ENCODE data around the gene MICAL3.
"Not testable (repeated sequence)": the region's sequence is repeated elsewhere in the genome, so short reads cannot be mapped to it uniquely, and the experiment has no call there.

The MICAL3 gene

DNA sequence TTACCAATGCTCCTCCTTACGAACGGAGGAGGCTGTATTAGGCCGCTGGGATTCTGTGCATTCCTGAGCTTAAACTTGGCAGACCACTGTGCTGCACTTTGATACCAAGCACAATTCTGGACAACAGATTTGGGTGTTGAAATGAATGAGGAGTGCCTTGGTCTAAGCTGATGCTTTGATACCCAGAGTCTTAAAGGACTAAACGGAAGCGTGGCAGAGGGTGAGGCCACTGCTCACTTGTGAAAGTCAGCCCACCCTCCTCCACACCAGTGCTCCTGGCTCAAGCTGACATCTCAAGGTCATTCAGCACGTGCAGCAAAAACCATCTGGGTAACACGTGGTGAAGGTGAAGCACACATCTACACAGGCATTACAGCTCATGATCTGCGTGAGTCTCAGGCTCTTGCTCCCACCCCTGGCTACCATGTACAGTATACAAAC, 85.9 kb downstream of the MICAL3 start:
- TF ChIP-seq, protein P1, sequence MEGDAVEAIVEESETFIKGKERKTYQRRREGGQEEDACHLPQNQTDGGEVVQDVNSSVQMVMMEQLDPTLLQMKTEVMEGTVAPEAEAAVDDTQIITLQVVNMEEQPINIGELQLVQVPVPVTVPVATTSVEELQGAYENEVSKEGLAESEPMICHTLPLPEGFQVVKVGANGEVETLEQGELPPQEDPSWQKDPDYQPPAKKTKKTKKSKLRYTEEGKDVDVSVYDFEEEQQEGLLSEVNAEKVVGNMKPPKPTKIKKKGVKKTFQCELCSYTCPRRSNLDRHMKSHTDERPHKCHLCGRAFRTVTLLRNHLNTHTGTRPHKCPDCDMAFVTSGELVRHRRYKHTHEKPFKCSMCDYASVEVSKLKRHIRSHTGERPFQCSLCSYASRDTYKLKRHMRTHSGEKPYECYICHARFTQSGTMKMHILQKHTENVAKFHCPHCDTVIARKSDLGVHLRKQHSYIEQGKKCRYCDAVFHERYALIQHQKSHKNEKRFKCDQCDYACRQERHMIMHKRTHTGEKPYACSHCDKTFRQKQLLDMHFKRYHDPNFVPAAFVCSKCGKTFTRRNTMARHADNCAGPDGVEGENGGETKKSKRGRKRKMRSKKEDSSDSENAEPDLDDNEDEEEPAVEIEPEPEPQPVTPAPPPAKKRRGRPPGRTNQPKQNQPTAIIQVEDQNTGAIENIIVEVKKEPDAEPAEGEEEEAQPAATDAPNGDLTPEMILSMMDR (IDR thresholded peaks at IDR 0.05; ENCODE audit: low read depth, low read length), result no peak
- no peak for DNase-seq
- H3K4me1 ChIP-seq, result peaks cover 30% of the 10 kb centered on the region
- H3K4me3 ChIP-seq (ENCODE audit: low read depth, low read length), result no peak overlapping the region
- H3K9me3 ChIP-seq, result no peaks in the 10 kb centered on the region
- H3K36me3 ChIP-seq, result no peaks in the 10 kb centered on the region; the same call in 1 of the 2 replicates
- no peaks in the 10 kb centered on the region for H3K27me3 ChIP-seq

DNA sequence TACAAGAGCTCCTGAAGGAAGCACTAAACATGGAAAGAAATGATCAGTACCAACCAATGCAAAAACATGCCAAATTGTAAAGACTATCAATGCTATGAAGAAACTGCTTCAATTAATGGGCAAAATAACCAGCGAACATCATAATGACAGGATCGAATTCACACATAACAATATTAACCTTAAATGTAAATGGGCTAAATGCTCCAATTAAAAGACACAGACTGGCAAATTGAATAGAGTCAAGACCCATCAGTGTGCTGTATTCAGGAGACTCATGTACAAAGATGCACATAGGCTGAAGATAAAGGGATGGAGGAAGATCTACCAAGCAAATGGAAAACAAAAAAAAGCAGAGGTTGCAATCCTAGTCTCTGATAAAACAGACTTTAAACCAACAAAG, 91.9 kb downstream of the MICAL3 start:
- not testable (repeated sequence) for DNase-seq; H3K36me3 ChIP-seq; H3K4me1 ChIP-seq; H3K9me3 ChIP-seq; H3K4me3 ChIP-seq (ENCODE audit: low read depth, low read length); H3K27me3 ChIP-seq

DNA sequence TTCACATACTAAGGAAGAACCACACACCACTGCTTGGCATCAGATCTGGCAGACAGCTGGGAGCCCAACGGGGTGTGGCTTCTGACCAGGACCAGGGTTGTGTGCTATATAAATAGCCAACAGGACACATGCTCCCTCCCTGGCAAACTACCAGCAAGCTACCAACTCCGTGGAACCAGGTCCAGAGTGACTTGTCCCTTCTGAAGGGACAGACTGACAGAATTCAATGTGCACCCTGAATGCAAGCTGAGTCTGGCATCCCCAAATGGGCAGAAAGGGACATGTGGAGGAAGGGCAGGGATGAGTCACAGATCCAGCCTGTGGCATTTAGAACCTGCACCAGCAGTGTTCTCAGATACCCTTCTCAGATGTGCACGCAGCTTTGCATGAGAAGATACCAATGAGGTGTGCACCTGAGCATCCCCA, 92.9 kb downstream of the MICAL3 start:
- no peaks in the 10 kb centered on the region for H3K36me3 ChIP-seq
- no peaks in the 10 kb centered on the region for H3K4me1 ChIP-seq
- no peaks in the 10 kb centered on the region for H3K9me3 ChIP-seq
- no peak overlapping the region for H3K4me3 ChIP-seq (ENCODE audit: low read depth, low read length)
- TF ChIP-seq, protein P1 (IDR thresholded peaks at IDR 0.05; ENCODE audit: low read depth, low read length), result no peak
- DNase-seq, result no peak
- H3K27me3 ChIP-seq, result no peaks in the 10 kb centered on the region

DNA sequence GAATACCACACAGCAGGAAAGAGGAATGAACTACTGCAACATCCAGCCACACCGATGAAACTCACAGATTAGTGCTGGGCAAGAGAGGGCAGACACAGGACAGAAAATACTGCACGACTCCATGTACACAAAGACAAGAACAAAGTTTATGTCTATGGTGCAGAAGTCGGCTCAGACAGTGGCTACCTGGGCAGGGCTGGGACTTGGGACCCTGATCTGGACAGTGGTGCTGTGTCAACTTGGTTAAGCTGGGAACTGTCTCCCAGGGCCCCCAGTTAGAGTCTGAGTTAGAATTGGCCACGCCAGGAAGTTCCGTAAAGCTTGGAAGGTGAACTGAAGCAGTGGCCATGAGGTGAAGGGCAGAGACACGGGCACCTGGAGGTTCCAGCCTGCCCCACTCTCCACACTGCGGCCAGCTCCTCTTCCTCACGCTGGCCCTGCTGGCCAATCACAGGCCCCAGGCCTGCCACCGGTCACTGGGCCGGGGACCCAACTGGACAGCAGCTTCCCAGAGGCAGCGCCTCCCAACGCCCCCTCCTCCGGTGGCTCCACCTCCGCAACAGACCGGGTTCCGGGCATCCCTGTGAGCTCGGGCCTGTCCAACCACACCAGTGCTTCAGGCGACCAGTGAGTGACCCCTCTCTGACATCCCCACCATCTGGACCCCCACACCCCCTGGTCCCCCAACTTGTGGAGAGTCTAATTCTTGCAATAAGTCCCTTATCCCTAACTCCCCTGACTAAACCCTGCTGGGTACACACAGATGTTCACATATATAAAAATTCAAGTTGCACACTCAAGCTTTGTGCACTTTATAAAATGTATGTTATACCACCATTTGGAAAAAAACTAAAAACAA, 93.7 kb downstream of the MICAL3 start:
- no peak for DNase-seq
- Histone ChIP-seq H3K9me3 (no peaks in the 10 kb centered on the region), H3K36me3 (no peaks in the 10 kb centered on the region), H3K27me3 (no peaks in the 10 kb centered on the region), H3K4me3 (ENCODE audit: low read depth, low read length) (no peak overlapping the region), H3K4me1 (no peaks in the 10 kb centered on the region)
- TF ChIP-seq, protein P1 (IDR thresholded peaks at IDR 0.05; ENCODE audit: low read depth, low read length), result no peak

DNA sequence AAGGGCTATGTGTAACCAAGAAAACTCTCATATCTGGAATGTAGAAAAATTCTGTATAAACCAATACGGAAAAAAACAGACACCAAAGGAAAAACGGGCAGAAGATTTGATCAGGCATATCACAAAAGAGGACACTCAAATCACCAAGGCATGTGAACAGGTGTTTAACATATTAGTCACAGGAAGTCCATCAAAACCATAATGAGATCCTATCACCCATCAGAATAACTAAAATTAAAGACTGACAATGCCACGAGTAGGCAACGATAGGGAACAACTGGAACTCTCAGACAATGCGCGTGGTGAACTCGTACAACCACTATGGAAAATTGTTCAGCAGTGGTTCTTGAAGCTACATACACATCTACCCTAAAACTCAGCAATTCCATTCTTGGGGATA, 94.5 kb downstream of the MICAL3 start:
- Histone ChIP-seq H3K27me3 (no peaks in the 10 kb centered on the region), H3K4me3 (ENCODE audit: low read depth, low read length) (no peak overlapping the region), H3K4me1 (no peaks in the 10 kb centered on the region), H3K36me3 (no peaks in the 10 kb centered on the region), H3K9me3 (no peaks in the 10 kb centered on the region)
- no peak for DNase-seq
- TF ChIP-seq, protein P1 (IDR thresholded peaks at IDR 0.05; ENCODE audit: low read depth, low read length), result no peak

DNA sequence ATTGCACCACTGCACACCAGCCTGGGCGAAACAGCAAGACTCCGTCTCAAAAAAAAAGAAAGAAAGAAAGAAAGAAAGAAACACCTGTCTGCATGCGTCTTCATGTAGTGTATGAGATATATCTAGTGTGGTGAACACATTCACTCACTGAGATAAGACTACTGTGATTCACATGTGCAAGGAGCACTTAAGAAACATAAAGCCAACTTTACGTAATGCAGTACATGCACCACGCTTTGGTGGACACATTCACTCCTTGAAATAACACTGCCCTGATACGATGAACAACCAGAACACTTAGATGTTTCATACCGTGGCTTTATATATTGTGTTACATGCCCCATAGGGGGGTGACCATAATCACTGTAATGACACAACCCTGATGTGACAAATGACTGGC, 96.0 kb downstream of the MICAL3 start:
- Histone ChIP-seq H3K9me3 (no peaks in the 10 kb centered on the region), H3K4me3 (ENCODE audit: low read depth, low read length) (no peak overlapping the region), H3K27me3 (no peaks in the 10 kb centered on the region), H3K4me1 (peaks cover 6% of the 10 kb centered on the region), H3K36me3 (no peaks in the 10 kb centered on the region)
- DNase-seq, result no peak
- TF ChIP-seq, protein P1 (IDR thresholded peaks at IDR 0.05; ENCODE audit: low read depth, low read length), result no peak

Measured in BE2C (cell line).